SU-DHL-6 (cell line): ENCODE data around the gene RHEB.

Experiments used
- H2AFZ ChIP-seq: fragments of 200-600 bp; sonication (generic); 2 replicates; pipeline ENCODE4 v1.6.1; 2014; ENCODE audit warnings: low read depth, mild to moderate bottlenecking, moderate library complexity, mixed read lengths, antibody characterized with exemption, low read length; ENCODE audit not compliant: severe bottlenecking
- H3F3A ChIP-seq: fragments of 200-600 bp; shearing (Covaris generic); 2 replicates; pipeline ENCODE4 v1.6.0; 2016; ENCODE audit warnings: antibody characterized with exemption, mild to moderate bottlenecking; ENCODE audit not compliant: insufficient read depth
- H3K27ac ChIP-seq: fragments of 200-600 bp; sonication (generic); 2 replicates; pipeline ENCODE4 v1.5.1; 2016; ENCODE audit warnings: low read depth, mild to moderate bottlenecking, low read length, moderate library complexity, mixed read lengths
- H3K27me3 ChIP-seq: fragments of 200-600 bp; sonication (generic), shearing (Covaris generic); 2 replicates; pipeline ENCODE4 v1.6.0; 2014; ENCODE audit warnings: mild to moderate bottlenecking, low read length
- H3K36me3 ChIP-seq: fragments of 200-600 bp; sonication (generic); 2 replicates; pipeline ENCODE4 v1.6.1; 2014; ENCODE audit warnings: mild to moderate bottlenecking, low read length, mixed read lengths
- H3K4me2 ChIP-seq: fragments of 300-600, 200-600 bp; shearing (Covaris generic), sonication (generic); 2 replicates; pipeline ENCODE4 v1.6.0; 2014; ENCODE audit warnings: low read length, low read depth, mild to moderate bottlenecking; ENCODE audit not compliant: poor library complexity, severe bottlenecking
- H3K4me3 ChIP-seq: fragments of 200-600 bp; sonication (generic); 2 replicates; pipeline ENCODE4 v1.5.1; 2014; ENCODE audit warnings: antibody characterized with exemption, low read length, mild to moderate bottlenecking, mixed read lengths; ENCODE audit not compliant: insufficient read depth, poor library complexity, severe bottlenecking
- H3K79me2 ChIP-seq: fragments of 200-600 bp; sonication (generic); 2 replicates; pipeline ENCODE4 v1.6.1; 2014; ENCODE audit warnings: mild to moderate bottlenecking, low read length, moderate library complexity; ENCODE audit not compliant: insufficient read depth
- H3K9ac ChIP-seq: fragments of 200-600 bp; sonication (generic); 2 replicates; pipeline ENCODE4 v1.7.0; 2014; ENCODE audit warnings: mild to moderate bottlenecking, low read length
- H3K9me2 ChIP-seq: fragments of 200-600 bp; sonication (generic); replicated peaks from 2 replicates; pipeline ENCODE4 v1.6.1; 2014; ENCODE audit warnings: low read length; ENCODE audit not compliant: insufficient read depth
- H3K9me3 ChIP-seq: fragments of 200-600 bp; sonication (generic); 2 replicates; pipeline ENCODE4 v1.6.1; 2014; ENCODE audit warnings: low read length, mixed read lengths; ENCODE audit not compliant: insufficient read depth
- H4K20me1 ChIP-seq: fragments of 200-600 bp; sonication (generic); 2 replicates; pipeline ENCODE4 v1.6.1; 2014; ENCODE audit warnings: low read depth, mild to moderate bottlenecking, antibody characterized with exemption, low read length, moderate library complexity, mixed read lengths
- EZH2phosphoT487 ChIP-seq: fragments of 200-600 bp; sonication (generic), shearing (Covaris generic); conservative IDR thresholded peaks from 2 replicates; pipeline ENCODE4 v1.6.1; 2018; ENCODE audit warnings: mild to moderate bottlenecking, antibody characterized with exemption, low read length, moderate library complexity, mixed read lengths
- TF ChIP-seq, protein P1 (sequence below): fragments of 200-600 bp; sonication (generic); IDR thresholded peaks from one replicate; pipeline ENCODE4 v1.5.1; 2017; ENCODE audit warnings: antibody characterized with exemption, mild to moderate bottlenecking, low read length, moderate library complexity; ENCODE audit not compliant: insufficient read depth, poor library complexity, severe bottlenecking

The RHEB gene

DNA sequence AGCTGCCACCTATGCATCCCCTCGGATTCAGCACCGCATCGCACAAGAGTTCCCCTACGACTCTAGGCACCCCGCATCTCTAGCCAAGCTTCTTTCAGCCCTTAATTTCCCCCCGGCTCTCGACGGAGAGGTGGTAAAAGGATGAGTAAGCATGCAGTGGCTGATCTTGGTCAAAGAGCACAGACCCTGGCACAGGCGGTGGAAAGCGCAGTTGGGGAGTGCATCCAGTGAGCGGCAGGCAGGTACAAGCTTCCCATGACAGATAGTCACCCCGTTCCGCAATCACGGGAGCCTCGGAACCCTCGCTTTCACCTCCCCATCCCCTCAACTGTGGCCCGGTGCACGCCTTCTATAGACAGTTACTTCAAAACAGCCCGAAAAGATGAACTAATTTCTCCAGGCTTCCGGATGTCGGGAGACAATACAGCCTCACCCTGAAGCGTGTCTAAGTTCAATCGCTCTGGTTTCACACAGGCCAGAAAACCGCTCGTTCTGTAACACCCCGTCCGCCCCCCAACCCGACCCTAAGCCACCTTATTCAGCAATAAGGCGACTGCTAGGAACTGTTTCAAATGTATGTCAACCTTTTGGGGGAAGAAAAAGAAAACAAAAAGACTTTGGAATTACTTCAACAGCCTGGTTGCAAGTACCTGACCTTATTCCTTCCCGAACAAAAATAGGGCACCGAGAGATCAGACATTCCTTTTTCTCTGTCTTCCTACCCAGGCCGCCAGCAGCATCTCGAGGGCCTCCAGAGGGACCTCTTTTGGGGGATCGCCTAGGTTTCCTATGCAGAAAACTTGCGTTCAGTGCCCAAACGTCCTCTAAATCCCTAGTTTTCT is 1.4 kb downstream of the RHEB start:
- Histone ChIP-seq H3K36me3 (no peaks in the 10 kb centered on the region), H3K4me3 (peak overlapping the region; percentile 82), H3K9ac (peak overlapping the region; percentile 87), H3K4me2 (peak overlapping the region; percentile 58), H4K20me1 (peaks cover 36% of the 10 kb centered on the region), H2AFZ (no peak overlapping the region), H3F3A (peaks cover 3% of the 10 kb centered on the region; the same call in 1 of the 2 replicates), H3K27me3 (no peaks in the 10 kb centered on the region), H3K79me2 (peaks cover 56% of the 10 kb centered on the region), H3K9me3 (no peaks in the 10 kb centered on the region), H3K9me2 (no peaks in the 10 kb centered on the region), H3K27ac (peak overlapping the region; percentile 88)
- TF ChIP-seq EZH2phosphoT487, result no peak
- TF ChIP-seq, protein P1, sequence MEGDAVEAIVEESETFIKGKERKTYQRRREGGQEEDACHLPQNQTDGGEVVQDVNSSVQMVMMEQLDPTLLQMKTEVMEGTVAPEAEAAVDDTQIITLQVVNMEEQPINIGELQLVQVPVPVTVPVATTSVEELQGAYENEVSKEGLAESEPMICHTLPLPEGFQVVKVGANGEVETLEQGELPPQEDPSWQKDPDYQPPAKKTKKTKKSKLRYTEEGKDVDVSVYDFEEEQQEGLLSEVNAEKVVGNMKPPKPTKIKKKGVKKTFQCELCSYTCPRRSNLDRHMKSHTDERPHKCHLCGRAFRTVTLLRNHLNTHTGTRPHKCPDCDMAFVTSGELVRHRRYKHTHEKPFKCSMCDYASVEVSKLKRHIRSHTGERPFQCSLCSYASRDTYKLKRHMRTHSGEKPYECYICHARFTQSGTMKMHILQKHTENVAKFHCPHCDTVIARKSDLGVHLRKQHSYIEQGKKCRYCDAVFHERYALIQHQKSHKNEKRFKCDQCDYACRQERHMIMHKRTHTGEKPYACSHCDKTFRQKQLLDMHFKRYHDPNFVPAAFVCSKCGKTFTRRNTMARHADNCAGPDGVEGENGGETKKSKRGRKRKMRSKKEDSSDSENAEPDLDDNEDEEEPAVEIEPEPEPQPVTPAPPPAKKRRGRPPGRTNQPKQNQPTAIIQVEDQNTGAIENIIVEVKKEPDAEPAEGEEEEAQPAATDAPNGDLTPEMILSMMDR, result no peak

DNA sequence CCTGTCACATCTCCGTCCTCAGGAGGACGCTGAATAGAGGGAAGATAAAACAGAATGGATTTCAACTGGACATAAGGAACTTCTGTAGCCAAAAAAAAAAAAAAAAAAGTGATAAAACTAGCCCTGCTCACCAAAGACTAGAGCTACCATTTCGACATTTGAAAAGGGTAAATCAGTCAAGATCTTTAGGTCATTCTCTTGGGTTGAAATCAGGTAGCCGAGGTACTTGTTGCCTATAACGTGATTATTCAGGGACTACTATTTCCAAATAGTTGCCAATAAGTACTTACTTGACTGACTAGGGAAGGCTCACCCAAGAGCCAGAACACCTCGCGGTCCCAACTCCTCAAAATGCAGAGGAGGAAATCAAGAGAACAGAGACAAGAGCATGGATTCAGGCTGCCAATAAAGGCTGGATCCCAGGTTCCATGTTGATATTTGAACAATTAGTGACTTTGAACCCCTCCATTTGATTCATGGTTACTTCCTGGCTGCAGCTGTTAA is 2.0 kb downstream of the RHEB start:
- H3F3A ChIP-seq, result peaks cover 3% of the 10 kb centered on the region; the same call in 1 of the 2 replicates
- peaks cover 63% of the 10 kb centered on the region for H3K79me2 ChIP-seq
- no peak overlapping the region for H2AFZ ChIP-seq
- H3K27ac ChIP-seq, result no peak overlapping the region
- H4K20me1 ChIP-seq, result peaks cover 41% of the 10 kb centered on the region
- no peak for TF ChIP-seq EZH2phosphoT487
- TF ChIP-seq, protein P1, result no peak
- H3K27me3 ChIP-seq, result no peaks in the 10 kb centered on the region
- no peaks in the 10 kb centered on the region for H3K36me3 ChIP-seq
- peak overlapping the region; percentile 82 for H3K4me3 ChIP-seq
- peak overlapping the region; percentile 58 for H3K4me2 ChIP-seq
- H3K9ac ChIP-seq, result peak overlapping the region; percentile 87
- H3K9me2 ChIP-seq, result no peaks in the 10 kb centered on the region
- H3K9me3 ChIP-seq, result no peaks in the 10 kb centered on the region

DNA sequence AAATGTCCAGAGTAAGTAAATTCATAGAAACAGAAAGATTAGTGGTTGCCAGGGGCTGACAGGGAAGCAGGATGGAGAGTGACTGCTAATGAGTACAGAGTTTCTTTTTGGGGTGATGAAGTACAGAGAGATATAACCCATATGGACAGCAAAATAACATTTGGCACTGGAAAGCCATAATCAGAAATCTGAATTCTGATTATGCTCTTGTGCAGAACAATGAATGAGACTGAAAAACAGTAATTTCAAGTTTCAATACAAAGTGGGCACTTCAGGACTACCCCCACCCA is 4.5 kb downstream of the RHEB start:
- Histone ChIP-seq H3K36me3 (no peaks in the 10 kb centered on the region), H3K9me3 (no peaks in the 10 kb centered on the region), H2AFZ (no peak overlapping the region), H3K4me2 (no peak overlapping the region), H3K9ac (no peak overlapping the region), H3K27ac (no peak overlapping the region), H3K9me2 (no peaks in the 10 kb centered on the region), H4K20me1 (peaks cover 53% of the 10 kb centered on the region), H3K27me3 (no peaks in the 10 kb centered on the region), H3K79me2 (peaks cover 87% of the 10 kb centered on the region), H3K4me3 (no peak overlapping the region), H3F3A (no peaks in the 10 kb centered on the region)
- no peak for TF ChIP-seq EZH2phosphoT487
- TF ChIP-seq, protein P1, result no peak
